Loucy (cell line): ENCODE results near the gene HOXB7.

Experiments used
- H2AFZ ChIP-seq: fragments of 200-600 bp; sonication (generic); 2 replicates; pipeline ENCODE4 v1.6.0; 2016; ENCODE audit warnings: antibody characterized with exemption, mild to moderate bottlenecking, low read length, moderate library complexity
- H3F3A ChIP-seq: fragments of 200-600 bp; 2 replicates; pipeline ENCODE4 v1.6.0; 2016; ENCODE audit warnings: antibody characterized with exemption, low read depth, mild to moderate bottlenecking
- H3K27me3 ChIP-seq: fragments of 200-600 bp; sonication (generic); 2 replicates; pipeline ENCODE4 v1.6.1; 2014; ENCODE audit warnings: low read length, mild to moderate bottlenecking; ENCODE audit not compliant: insufficient read depth, poor library complexity, severe bottlenecking
- H3K36me3 ChIP-seq: fragments of 200-600 bp; sonication (generic); 2 replicates; pipeline ENCODE4 v1.6.1; 2016; ENCODE audit warnings: low read length; ENCODE audit not compliant: insufficient read depth
- H3K4me1 ChIP-seq: fragments of 200-600 bp; sonication (generic); 2 replicates; pipeline ENCODE4 v1.5.1; 2014; ENCODE audit warnings: low read length, mild to moderate bottlenecking; ENCODE audit not compliant: insufficient read depth, poor library complexity, severe bottlenecking
- H3K4me2 ChIP-seq: fragments of 200-600 bp; sonication (generic); 2 replicates; pipeline ENCODE4 v1.6.0; 2014; ENCODE audit warnings: antibody characterized with exemption, low read length, low read depth, mild to moderate bottlenecking; ENCODE audit not compliant: poor library complexity, severe bottlenecking
- H3K4me3 ChIP-seq: fragments of 200-600 bp; sonication (generic); 2 replicates; pipeline ENCODE4 v1.5.1; 2014; ENCODE audit warnings: low read length, mild to moderate bottlenecking, mixed read lengths; ENCODE audit not compliant: poor library complexity, severe bottlenecking
- H3K79me2 ChIP-seq: fragments of 200-600 bp; sonication (generic); 2 replicates; pipeline ENCODE4 v1.6.1; 2014; ENCODE audit warnings: low read length; ENCODE audit not compliant: insufficient read depth
- H3K9ac ChIP-seq: fragments of 200-600 bp; sonication (generic); 2 replicates; pipeline ENCODE4 v1.6.0; 2014; ENCODE audit warnings: mild to moderate bottlenecking, low read depth, low read length, moderate library complexity; ENCODE audit not compliant: poor library complexity, severe bottlenecking
- H3K9me2 ChIP-seq: fragments of 200-600 bp; sonication (generic); replicated peaks from 2 replicates; pipeline ENCODE4 v1.6.1; 2016; ENCODE audit warnings: low read depth, low read length, mixed read lengths
- H3K9me3 ChIP-seq: fragments of 200-600 bp; sonication (generic); 2 replicates; pipeline ENCODE4 v1.6.1; 2014; ENCODE audit warnings: mild to moderate bottlenecking, antibody characterized with exemption, low read length, low read depth; ENCODE audit not compliant: insufficient read depth
- H4K20me1 ChIP-seq: fragments of 200-600 bp; sonication (generic); 2 replicates; pipeline ENCODE4 v1.6.0; 2014; ENCODE audit warnings: antibody characterized with exemption, low read length, mild to moderate bottlenecking; ENCODE audit not compliant: insufficient read depth, poor library complexity, severe bottlenecking
- EZH2phosphoT487 ChIP-seq: fragments of 200-600 bp; IDR thresholded peaks from 2 replicates; pipeline ENCODE4 v1.6.1; 2018; ENCODE audit warnings: antibody characterized with exemption, mild to moderate bottlenecking, moderate library complexity, borderline replicate concordance
- TF ChIP-seq, protein P1 (sequence below): fragments of 200-600 bp; sonication (generic); conservative IDR thresholded peaks from 2 replicates; pipeline ENCODE4 v1.5.1; 2014; ENCODE audit warnings: mild to moderate bottlenecking, antibody characterized with exemption, low read length

Gene HOXB7

DNA sequence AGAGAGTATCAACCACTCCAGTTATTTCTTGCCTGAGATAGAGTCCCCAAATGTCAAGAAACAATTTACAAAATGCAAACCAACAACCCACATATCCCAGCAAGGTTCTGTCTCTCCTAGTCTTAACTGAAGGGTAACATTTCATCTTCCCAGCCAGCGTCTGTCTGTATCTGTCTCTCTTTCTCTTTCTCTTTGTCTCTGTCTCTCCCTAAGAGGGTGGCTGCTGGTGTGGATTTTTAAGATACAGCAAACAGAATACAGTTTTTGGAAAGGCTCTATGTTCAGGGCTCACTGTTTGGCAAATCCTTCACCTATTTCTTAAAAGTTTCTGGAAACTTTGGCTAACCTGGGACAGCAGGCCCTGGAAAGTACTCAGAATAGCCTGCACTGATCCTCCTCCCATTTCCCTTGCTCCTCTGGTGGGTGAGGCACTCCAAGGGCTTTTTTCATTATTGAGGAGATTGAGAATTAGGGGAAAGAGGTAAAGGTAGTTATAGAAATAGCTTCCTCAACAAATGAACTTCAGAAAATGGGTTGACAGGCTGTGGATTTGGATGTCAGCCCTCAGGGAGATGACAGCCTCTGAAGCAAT lies 38.9 kb downstream of the HOXB7 start:
- H2AFZ ChIP-seq = no peak overlapping the region
- peaks cover 87% of the 10 kb centered on the region for H3K36me3 ChIP-seq
- H3K27me3 ChIP-seq = peaks cover 1% of the 10 kb centered on the region
- H3K9me2 ChIP-seq = no peaks in the 10 kb centered on the region
- peaks cover 93% of the 10 kb centered on the region for H3K4me1 ChIP-seq
- H3K9ac ChIP-seq = peak overlapping the region; percentile 95
- peak overlapping the region; percentile 89 for H3K4me3 ChIP-seq
- H3K79me2 ChIP-seq = peaks cover 100% of the 10 kb centered on the region
- no peak for TF ChIP-seq EZH2phosphoT487
- TF ChIP-seq, protein P1, sequence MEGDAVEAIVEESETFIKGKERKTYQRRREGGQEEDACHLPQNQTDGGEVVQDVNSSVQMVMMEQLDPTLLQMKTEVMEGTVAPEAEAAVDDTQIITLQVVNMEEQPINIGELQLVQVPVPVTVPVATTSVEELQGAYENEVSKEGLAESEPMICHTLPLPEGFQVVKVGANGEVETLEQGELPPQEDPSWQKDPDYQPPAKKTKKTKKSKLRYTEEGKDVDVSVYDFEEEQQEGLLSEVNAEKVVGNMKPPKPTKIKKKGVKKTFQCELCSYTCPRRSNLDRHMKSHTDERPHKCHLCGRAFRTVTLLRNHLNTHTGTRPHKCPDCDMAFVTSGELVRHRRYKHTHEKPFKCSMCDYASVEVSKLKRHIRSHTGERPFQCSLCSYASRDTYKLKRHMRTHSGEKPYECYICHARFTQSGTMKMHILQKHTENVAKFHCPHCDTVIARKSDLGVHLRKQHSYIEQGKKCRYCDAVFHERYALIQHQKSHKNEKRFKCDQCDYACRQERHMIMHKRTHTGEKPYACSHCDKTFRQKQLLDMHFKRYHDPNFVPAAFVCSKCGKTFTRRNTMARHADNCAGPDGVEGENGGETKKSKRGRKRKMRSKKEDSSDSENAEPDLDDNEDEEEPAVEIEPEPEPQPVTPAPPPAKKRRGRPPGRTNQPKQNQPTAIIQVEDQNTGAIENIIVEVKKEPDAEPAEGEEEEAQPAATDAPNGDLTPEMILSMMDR = no peak
- peaks cover 3% of the 10 kb centered on the region; the same call in 1 of the 2 replicates for H3F3A ChIP-seq
- H3K9me3 ChIP-seq = no peaks in the 10 kb centered on the region
- peaks cover 76% of the 10 kb centered on the region for H4K20me1 ChIP-seq
- H3K4me2 ChIP-seq = peak overlapping the region; percentile 98

DNA sequence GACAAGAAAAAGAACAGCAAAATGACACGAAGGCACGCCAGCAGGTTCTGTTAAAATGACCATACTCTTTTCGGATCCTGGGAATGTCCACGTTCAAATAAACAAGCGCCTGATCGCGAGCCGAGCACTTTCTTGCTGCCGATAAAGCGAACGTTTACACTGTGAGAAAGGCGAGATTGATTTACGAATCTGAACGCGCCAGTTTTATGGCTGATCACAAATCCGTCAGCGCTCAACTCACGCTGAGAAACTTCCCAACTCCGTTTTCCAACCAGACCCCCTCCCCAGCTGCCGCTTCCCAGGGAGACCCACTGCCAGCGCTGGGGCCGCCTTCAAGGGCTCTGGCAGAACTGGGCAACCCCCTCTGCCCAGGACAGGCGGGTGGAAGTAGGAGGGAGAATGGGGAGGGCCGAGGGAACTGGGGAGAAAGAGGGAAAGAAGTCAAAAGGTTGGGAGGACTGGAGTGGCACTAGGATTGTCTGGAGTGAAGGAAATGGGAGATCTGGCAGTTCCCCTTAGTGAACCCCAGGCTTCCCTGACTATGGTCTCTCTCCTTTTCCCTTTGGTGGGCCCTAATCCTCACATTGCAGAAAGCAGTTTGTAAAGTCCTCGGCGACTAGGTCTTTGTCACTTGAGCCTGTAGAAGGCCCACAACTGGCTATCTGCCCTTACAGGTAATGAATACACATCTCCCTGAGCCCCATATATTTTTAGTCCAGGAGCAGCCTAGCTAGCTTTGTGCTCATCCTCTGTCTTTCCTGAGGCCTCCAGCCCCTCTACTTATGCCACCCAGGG lies 39.6 kb downstream of the HOXB7 start:
- Histone ChIP-seq H3F3A (peaks cover 3% of the 10 kb centered on the region; the same call in 1 of the 2 replicates), H3K36me3 (peaks cover 86% of the 10 kb centered on the region), H2AFZ (no peak overlapping the region), H3K79me2 (peaks cover 100% of the 10 kb centered on the region), H3K9me3 (no peaks in the 10 kb centered on the region), H4K20me1 (peaks cover 79% of the 10 kb centered on the region), H3K9ac (peak overlapping the region; percentile 95), H3K4me3 (peak overlapping the region; percentile 89), H3K4me1 (peaks cover 98% of the 10 kb centered on the region), H3K27me3 (no peaks in the 10 kb centered on the region), H3K9me2 (no peaks in the 10 kb centered on the region), H3K4me2 (peak overlapping the region; percentile 98)
- TF ChIP-seq, protein P1 = no peak
- TF ChIP-seq EZH2phosphoT487 = no peak

DNA sequence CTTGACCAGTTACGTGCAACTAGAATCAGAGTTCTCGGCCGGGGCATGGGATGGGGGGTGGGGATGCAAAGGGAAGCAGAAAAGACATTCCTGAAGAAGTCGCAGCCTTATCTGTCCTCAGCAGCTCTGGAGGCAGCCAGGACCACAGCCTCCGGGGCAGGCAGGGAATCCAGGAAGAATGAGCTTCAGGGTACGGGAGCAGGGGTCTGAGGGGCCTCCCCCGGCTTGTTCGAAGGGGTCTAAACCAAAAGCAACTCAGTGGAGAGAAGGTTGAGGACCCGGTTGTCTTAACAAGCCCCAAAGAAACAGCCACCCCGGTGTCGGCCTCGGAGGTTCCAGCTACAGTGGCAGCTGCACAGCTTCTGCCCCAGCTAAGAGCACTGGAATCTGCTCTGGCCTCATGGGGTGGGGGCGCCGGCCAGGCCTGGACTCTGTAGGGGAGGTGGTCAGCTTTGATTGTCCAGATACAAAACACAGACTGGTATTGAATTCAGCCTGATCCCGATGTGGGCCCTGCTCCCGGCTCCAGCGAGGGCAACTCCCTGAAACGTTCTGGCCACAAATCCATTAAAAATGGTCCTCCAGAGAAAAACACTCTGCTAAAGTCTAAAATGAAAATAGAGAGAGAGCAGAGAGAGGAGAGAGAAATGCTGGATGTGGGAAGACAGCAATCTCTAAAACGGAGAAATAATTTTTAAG lies 40.3 kb downstream of the HOXB7 start:
- H2AFZ ChIP-seq = no peak overlapping the region
- H3K9me3 ChIP-seq = no peaks in the 10 kb centered on the region
- peaks cover 87% of the 10 kb centered on the region for H3K36me3 ChIP-seq
- no peaks in the 10 kb centered on the region for H3K27me3 ChIP-seq
- no peaks in the 10 kb centered on the region for H3K9me2 ChIP-seq
- peak overlapping the region; percentile 98 for H3K4me2 ChIP-seq
- H3K4me3 ChIP-seq = peak overlapping the region; percentile 89
- H4K20me1 ChIP-seq = peaks cover 81% of the 10 kb centered on the region
- H3F3A ChIP-seq = peaks cover 3% of the 10 kb centered on the region; the same call in 1 of the 2 replicates
- H3K4me1 ChIP-seq = peaks cover 98% of the 10 kb centered on the region
- peak overlapping the region; percentile 95 for H3K9ac ChIP-seq
- TF ChIP-seq EZH2phosphoT487 = no peak
- TF ChIP-seq, protein P1 = no peak
- H3K79me2 ChIP-seq = peaks cover 100% of the 10 kb centered on the region
